ENCODE data around the gene C6orf47. TPM values are rescaled to one million over a fixed set of nuclear protein-coding genes. Genes with fewer than 3 reads are reported as not detected.

Gene C6orf47
- total and polyA plus RNA-seq, 2 of the 8 experiments (the other 6 are each of a cell fraction or from before 2014, with no cell fraction given) = 4.7 to 14.6 TPM

- ChIA-PET CTCF (ENCODE audit: partially characterized antibody) (interaction anchor here (0.8 to 5.8 kb wide), 8 partner anchors 12 to 181 kb away, joined by 3 to 26 read pairs (median 6); partner anchors contain the start of genes DDAH2 and LY6G5B), POLR2A (ENCODE audit: partially characterized antibody) (interaction anchor here (0.8 to 6.6 kb wide), 4 partner anchors 24 to 140 kb away, joined by 3 to 33 read pairs (median 4); partner anchors contain the start of genes BAG6 and HSPA1B)
- Histone ChIP-seq H3K4me2 (ENCODE audit: insufficient read depth in 1 of 2, low read depth in 2 of 2, low read length in 2 of 2) (no peak overlapping the region), H3K27ac (ENCODE audit: low read depth, low read length) (no peak overlapping the region), H2BK120ac (replicated peaks; ENCODE audit: low read depth, low read length) (no peak overlapping the region), H4K91ac (replicated peaks; ENCODE audit: insufficient read length, low read length) (no peak overlapping the region), H2BK12ac (ENCODE audit: low read depth, low read length) (no peak overlapping the region), H2BK20ac (ENCODE audit: low read length) (no peak overlapping the region), H2AK5ac (ENCODE audit: low read depth, low read length) (no peak overlapping the region), H3K27me3 (replicated peaks in 1 of 4; ENCODE audit: control insufficient read depth in 3 of 4, extremely low read depth in 1 of 4, insufficient read depth in 3 of 4, low read length in 3 of 4) (peaks cover 0 to 1% (median 1%) of the 10 kb centered on the region in 4 experiments; a peak in 3 of 7 replicates), H3K23me2 (ENCODE audit: low read depth, low read length) (peaks cover 5% of the 10 kb centered on the region; the same call in 1 of the 2 replicates), H4K5ac (ENCODE audit: insufficient read length, low read depth, low read length) (no peak overlapping the region), H3K36me3 (ENCODE audit: control insufficient read depth in 2 of 4, insufficient read depth in 4 of 4, low read length in 3 of 4) (peaks cover 3 to 23% (median 16%) of the 10 kb centered on the region in 4 experiments; a peak in 5 of 8 replicates), H2BK5ac (ENCODE audit: low read depth, low read length) (no peak overlapping the region), H3K79me1 (ENCODE audit: low read depth, low read length) (no peaks in the 10 kb centered on the region), H3K79me2 (ENCODE audit: control insufficient read depth in 1 of 2, insufficient read depth in 2 of 2, low read length in 2 of 2) (no peaks in the 10 kb centered on the region), H3K14ac (ENCODE audit: insufficient read length) (no peak overlapping the region), H3K18ac (ENCODE audit: extremely low read depth, low read length) (no peak overlapping the region), H4K20me1 (replicated peaks in 1 of 2; ENCODE audit: control insufficient read depth in 1 of 2, insufficient read depth in 2 of 2, low read length in 2 of 2) (no peaks in the 10 kb centered on the region), H3K9me3 (ENCODE audit: insufficient read depth in 2 of 2, low read depth in 1 of 2, low read length in 1 of 2) (no peaks in the 10 kb centered on the region), H3K56ac (replicated peaks; ENCODE audit: insufficient read length, low read depth, low read length) (no peak overlapping the region), H2AFZ (ENCODE audit: low read length) (no peak overlapping the region), H2BK15ac (ENCODE audit: low read length) (no peak overlapping the region), H3K23ac (ENCODE audit: insufficient read length) (no peak overlapping the region), H3K4me3 (ENCODE audit: extremely low read depth in 1 of 4, insufficient read depth in 2 of 4, low read depth in 3 of 4, low read length in 4 of 4) (no peak overlapping the region), H3K9ac (replicated peaks in 1 of 4; ENCODE audit: extremely low read depth in 1 of 4, low read depth in 3 of 4, low read length in 3 of 4) (no peak overlapping the region), H3K4ac (replicated peaks; ENCODE audit: insufficient read length, low read depth, low read length) (no peak overlapping the region), H4K8ac (ENCODE audit: extremely low read depth, insufficient read depth, low read length) (no peak overlapping the region), H3K4me1 (replicated peaks in 1 of 4; ENCODE audit: control insufficient read depth in 3 of 4, insufficient read depth in 4 of 4, low read length in 3 of 4) (peaks cover 0 to 5% (median 4%) of the 10 kb centered on the region in 4 experiments; a peak in 5 of 7 replicates)
- no peak for FAIRE-seq
- DNase-seq (ENCODE audit: low read depth in 1 of 2, low spot score in 2 of 2) = no peak
- WGBS, 2 experiments (ENCODE audit: extremely low coverage in 1 of 2, insufficient coverage in 1 of 2, insufficient read length in 1 of 2, insufficient replicate concordance in 2 of 2, low coverage in 1 of 2, low lambda C conversion rate in 2 of 2, missing lambda C conversion rate in 1 of 2) = 89% methylated on average over 8 of the region's 8 CpGs; no CpG with 5 or more reads in 1 of the 2 experiments
- TF ChIP-seq HDAC2 (IDR thresholded peaks at IDR 0.05; ENCODE audit: borderline replicate concordance in 1 of 2, low read depth in 2 of 2, low read length in 2 of 2) = no peak
- TF ChIP-seq ASH2L (IDR thresholded peaks at IDR 0.05; ENCODE audit: low read length) = no peak
- no peak for TF ChIP-seq HDAC6 (IDR thresholded peaks at IDR 0.05; ENCODE audit: low read depth, low read length)
- no peak for TF ChIP-seq RFX5 (IDR thresholded peaks at IDR 0.05; ENCODE audit: borderline replicate concordance, low read depth, low read length)
- TF ChIP-seq EZH2 (IDR thresholded peaks at IDR 0.05; ENCODE audit: low read depth, low read length, severe bottlenecking) = no peak
- no peak for TF ChIP-seq KDM1A (IDR thresholded peaks at IDR 0.05; ENCODE audit: borderline replicate concordance, low read length)
- no peak for TF ChIP-seq RXRA (IDR thresholded peaks at IDR 0.05; ENCODE audit: insufficient read depth, low read depth, low read length)
- TF ChIP-seq ZNF274 (IDR thresholded peaks at IDR 0.05; ENCODE audit: borderline replicate concordance, extremely low read depth, low read length) = no peak
Observed at GRCh38 chr6:31687321-31687720, 26.7 kb upstream of the C6orf47 start.
